Sciatic nerve (tissue), 2 donors: ENCODE measurements around the gene CFTR. TPM values are rescaled to one million over a fixed set of nuclear protein-coding genes. Genes with fewer than 3 reads are reported as not detected.

Source experiments
- ATAC-seq: fragments of 200-7000 bp; cut with Tn5 transposase; one replicate; pipeline ENCODE4 v1.9.1; 2020; ENCODE audit warnings: mild to moderate bottlenecking, moderate library complexity
- DNase-seq: peaks from one replicate; pipeline ENCODE4 v3.0.0-alpha.2; 2020; ENCODE audit warnings: low spot score
- intact Hi-C: fragments of 100-400 bp; cut with DNase I; formaldehyde crosslinking; loops from one replicate; pipeline ENCODE4 v1.14.2; 2022
- total RNA-seq: library from RNA; stranded (reverse); fragmentation: NEBNext Ultra II Directional; extraction: Animal tissue kit (Norgen Biotek cat#: 25700); gene quantifications from one replicate; pipeline ENCODE4 v1.2.1, GENCODE V29; 2021
- donor health status: DM: no; HTN: no; CAD: no.
- donor health status: DM: no; HTN: no; CAD: no.

Gene CFTR
- total RNA-seq, 1 donor from 2014 or later = not detected

- ATAC-seq = no peak
- intact Hi-C loops = loop anchor here (5.0 kb wide), 1 partner anchor 1575 kb away; no protein-coding TSS in a partner anchor
Observed at GRCh38 chr7:117567781-117568180, 88.0 kb downstream of the CFTR start.

GRCh38 chr7:117572856-117573620, 93.2 kb downstream of the CFTR start:
- intact Hi-C loops = no loop called here
- DNase-seq = no peak
- no peak for ATAC-seq

More at GRCh38 chr7:117567781-117568180, 88.0 kb downstream of the CFTR start:
- DNase-seq = no peak

GRCh38 chr7:117581424-117581823, 101.6 kb downstream of the CFTR start:
- no peak for DNase-seq
- intact Hi-C loops = no loop called here
- no peak for ATAC-seq

- ATAC-seq (peak; percentile 91), DNase-seq (no peak)
- intact Hi-C loops = no loop called here
Observed at GRCh38 chr7:117582219-117582704, 102.4 kb downstream of the CFTR start.

- DNase-seq (no peak), ATAC-seq (no peak)
- intact Hi-C loops = no loop called here
Observed at GRCh38 chr7:117587931-117588330, 108.1 kb downstream of the CFTR start.

- intact Hi-C loops = no loop called here
- no peak for ATAC-seq
- DNase-seq = no peak
Observed at GRCh38 chr7:117588352-117588794, 108.5 kb downstream of the CFTR start.

- intact Hi-C loops = no loop called here
Observed at GRCh38 chr7:117590191-117590590, 110.4 kb downstream of the CFTR start.

GRCh38 chr7:117592011-117592635, 112.3 kb downstream of the CFTR start:
- intact Hi-C loops = no loop called here
- no peak for DNase-seq
- ATAC-seq = no peak

More at GRCh38 chr7:117590191-117590590, 110.4 kb downstream of the CFTR start:
- no peak for DNase-seq
- ATAC-seq = no peak

- no peak for ATAC-seq
- intact Hi-C loops = no loop called here
- no peak for DNase-seq
Observed at GRCh38 chr7:117596134-117596533, 116.3 kb downstream of the CFTR start.

GRCh38 chr7:117597755-117598154, 117.9 kb downstream of the CFTR start:
- no peak for ATAC-seq
- intact Hi-C loops = no loop called here
- DNase-seq = no peak

- no peak for DNase-seq
- ATAC-seq = no peak
- intact Hi-C loops = no loop called here
Observed at GRCh38 chr7:117600911-117601310, 121.1 kb downstream of the CFTR start.

- DNase-seq (no peak), ATAC-seq (no peak)
- intact Hi-C loops = no loop called here
Observed at GRCh38 chr7:117603627-117604026, 123.8 kb downstream of the CFTR start.

GRCh38 chr7:117605712-117606111, 125.9 kb downstream of the CFTR start:
- intact Hi-C loops = no loop called here
- no peak for ATAC-seq
- DNase-seq = no peak

- no peak for DNase-seq
- intact Hi-C loops = no loop called here
- no peak for ATAC-seq
Observed at GRCh38 chr7:117606132-117606531, 126.3 kb downstream of the CFTR start.

- intact Hi-C loops = no loop called here
- ATAC-seq = no peak
- DNase-seq = no peak
Observed at GRCh38 chr7:117610396-117610795, 130.6 kb downstream of the CFTR start.

GRCh38 chr7:117612637-117613036, 132.8 kb downstream of the CFTR start:
- intact Hi-C loops = no loop called here
- no peak for ATAC-seq

GRCh38 chr7:117616694-117617093, 136.9 kb downstream of the CFTR start:
- DNase-seq = no peak
- intact Hi-C loops = no loop called here
- no peak for ATAC-seq

More at GRCh38 chr7:117612637-117613036, 132.8 kb downstream of the CFTR start:
- no peak for DNase-seq

- intact Hi-C loops = no loop called here
- ATAC-seq = no peak
- DNase-seq = no peak
Observed at GRCh38 chr7:117619681-117620080, 139.9 kb downstream of the CFTR start.

- ATAC-seq (no peak), DNase-seq (no peak)
- intact Hi-C loops = no loop called here
Observed at GRCh38 chr7:117621075-117621618, 141.3 kb downstream of the CFTR start.

- intact Hi-C loops = no loop called here
- DNase-seq (no peak), ATAC-seq (no peak)
Observed at GRCh38 chr7:117623606-117624005, 143.8 kb downstream of the CFTR start.
